Chondrocyte (in vitro differentiated cells): ENCODE data around the gene PRXL2A. TPM values are rescaled to one million over a fixed set of nuclear protein-coding genes. Genes with fewer than 3 reads are reported as not detected.

Source experiments
- DNase-seq: peaks from one replicate; pipeline ENCODE4 v3.0.0; 2021; ENCODE audit warnings: mixed read lengths, low spot score
- H3K27ac Mint-ChIP-seq: one replicate; pipeline ENCODE4 v1.8.0; 2021; ENCODE audit warnings: mild to moderate bottlenecking, moderate library complexity, mixed read lengths; ENCODE audit not compliant: unreplicated experiment
- H3K27me3 Mint-ChIP-seq: 2 replicates; pipeline ENCODE4 v1.8.0; 2021; ENCODE audit warnings: low read depth, mixed read lengths
- H3K36me3 Mint-ChIP-seq: 2 replicates; pipeline ENCODE4 v1.8.0; 2021; ENCODE audit warnings: low read depth, mixed read lengths
- H3K4me1 Mint-ChIP-seq: 2 replicates; pipeline ENCODE4 v1.8.0; 2021; ENCODE audit warnings: low read depth, mild to moderate bottlenecking, mixed read lengths
- H3K4me3 Mint-ChIP-seq: one replicate; pipeline ENCODE4 v1.8.0; 2021; ENCODE audit warnings: mild to moderate bottlenecking, moderate library complexity, mixed read lengths; ENCODE audit not compliant: unreplicated experiment
- H3K9me3 Mint-ChIP-seq: 2 replicates; pipeline ENCODE4 v1.8.0; 2021; ENCODE audit warnings: low read depth, mixed read lengths
- total RNA-seq: library from RNA; stranded (reverse); gene quantifications from 3 replicates; pipeline ENCODE4 v1.2.1, GENCODE V29; 2021
- TF ChIP-seq, protein P1 (sequence below): fragments of 200-600 bp; sonication (generic); IDR thresholded peaks from 2 replicates; pipeline ENCODE4 v1.5.0; 2021; ENCODE audit warnings: antibody characterized with exemption, mild to moderate bottlenecking, moderate library complexity

The PRXL2A gene
- total RNA-seq, 1 donor from 2014 or later: 86.9 TPM

DNA sequence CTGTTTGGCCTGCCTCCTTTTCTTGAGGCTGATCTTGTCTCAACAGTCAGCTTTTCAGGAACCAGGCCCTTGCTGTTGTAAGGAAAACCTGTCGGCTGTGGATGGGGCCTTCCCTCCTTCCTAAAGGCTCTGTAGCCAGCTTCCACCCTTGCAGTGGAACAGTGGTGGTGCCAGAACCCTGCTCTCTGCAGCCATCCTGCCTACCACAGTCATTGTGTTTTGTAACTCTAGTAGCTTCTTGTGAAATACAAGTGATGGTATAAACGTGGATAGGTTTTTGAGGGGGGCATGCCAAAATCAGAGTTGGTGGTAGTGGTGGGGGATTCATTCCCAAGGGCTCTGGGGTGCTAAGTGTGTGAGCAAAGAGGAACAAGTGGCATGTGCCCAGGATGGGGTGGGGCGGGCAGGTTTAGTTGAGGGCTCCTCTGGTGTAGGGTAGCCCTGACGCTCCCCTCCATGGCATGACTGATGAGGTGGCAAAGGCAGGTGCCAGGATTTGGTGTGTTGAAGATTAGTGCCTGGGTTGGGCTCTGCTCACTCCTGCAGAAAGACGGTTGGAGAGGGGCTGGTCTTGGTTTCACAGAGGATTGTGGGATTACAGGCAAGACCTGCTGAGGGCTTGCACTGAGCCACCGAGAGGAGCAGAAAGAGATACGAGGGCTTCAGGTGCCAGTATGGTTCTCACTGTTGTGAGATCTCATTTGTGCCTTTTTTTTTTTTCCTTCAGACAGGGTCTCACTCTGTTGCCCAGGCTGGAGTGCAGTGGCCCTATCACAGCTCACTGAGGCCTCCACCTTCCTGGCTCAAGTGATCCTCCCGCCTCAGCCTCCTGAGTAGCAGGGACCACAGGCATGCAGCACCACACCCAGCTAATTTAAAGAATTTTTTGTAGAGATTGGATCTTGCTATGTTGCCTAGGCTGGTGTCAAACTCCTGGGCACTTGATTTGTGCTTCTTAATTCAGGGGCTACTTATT is 53.1 kb downstream of the PRXL2A start:
- peaks cover 84% of the 10 kb centered on the region for H3K4me1 Mint-ChIP-seq
- TF ChIP-seq, protein P1, sequence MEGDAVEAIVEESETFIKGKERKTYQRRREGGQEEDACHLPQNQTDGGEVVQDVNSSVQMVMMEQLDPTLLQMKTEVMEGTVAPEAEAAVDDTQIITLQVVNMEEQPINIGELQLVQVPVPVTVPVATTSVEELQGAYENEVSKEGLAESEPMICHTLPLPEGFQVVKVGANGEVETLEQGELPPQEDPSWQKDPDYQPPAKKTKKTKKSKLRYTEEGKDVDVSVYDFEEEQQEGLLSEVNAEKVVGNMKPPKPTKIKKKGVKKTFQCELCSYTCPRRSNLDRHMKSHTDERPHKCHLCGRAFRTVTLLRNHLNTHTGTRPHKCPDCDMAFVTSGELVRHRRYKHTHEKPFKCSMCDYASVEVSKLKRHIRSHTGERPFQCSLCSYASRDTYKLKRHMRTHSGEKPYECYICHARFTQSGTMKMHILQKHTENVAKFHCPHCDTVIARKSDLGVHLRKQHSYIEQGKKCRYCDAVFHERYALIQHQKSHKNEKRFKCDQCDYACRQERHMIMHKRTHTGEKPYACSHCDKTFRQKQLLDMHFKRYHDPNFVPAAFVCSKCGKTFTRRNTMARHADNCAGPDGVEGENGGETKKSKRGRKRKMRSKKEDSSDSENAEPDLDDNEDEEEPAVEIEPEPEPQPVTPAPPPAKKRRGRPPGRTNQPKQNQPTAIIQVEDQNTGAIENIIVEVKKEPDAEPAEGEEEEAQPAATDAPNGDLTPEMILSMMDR: no peak

DNA sequence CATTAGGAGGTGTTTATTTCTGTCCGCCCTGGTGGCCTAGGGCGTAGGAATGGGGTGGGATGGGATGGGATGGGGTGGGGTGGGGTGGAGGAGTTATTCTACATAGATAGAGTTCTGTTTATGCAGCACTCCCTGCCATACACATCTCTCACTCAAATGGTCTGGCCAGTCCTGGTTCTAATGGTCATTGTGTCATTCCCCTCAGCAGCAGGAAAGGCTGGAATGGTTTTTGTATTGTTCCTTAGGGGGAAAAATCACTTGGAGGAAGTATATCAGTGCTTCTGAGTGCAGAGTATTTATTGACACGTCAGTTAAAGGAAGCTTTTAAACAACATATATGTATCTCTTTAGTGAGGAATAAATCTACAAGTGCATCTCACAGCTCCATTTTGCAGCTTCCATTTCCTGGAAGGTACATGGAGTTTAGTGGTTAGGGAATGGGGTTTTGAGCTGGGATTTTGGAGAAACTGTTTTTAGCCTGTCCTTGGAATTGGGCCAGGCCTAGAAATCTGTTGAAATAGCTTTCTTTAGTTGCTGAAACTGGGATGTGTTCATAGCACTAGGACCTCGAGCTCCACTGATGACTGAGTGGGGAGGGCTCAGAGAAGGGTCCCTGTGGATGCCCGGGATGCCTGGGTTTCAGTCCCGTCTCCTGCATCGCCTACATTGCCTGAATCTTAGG is 54.1 kb downstream of the PRXL2A start:
- Mint-ChIP-seq H3K36me3 (no peaks in the 10 kb centered on the region), H3K4me1 (peaks cover 84% of the 10 kb centered on the region), H3K27ac (peak overlapping the region; percentile 92), H3K4me3 (peak overlapping the region; percentile 53), H3K27me3 (no peaks in the 10 kb centered on the region), H3K9me3 (no peaks in the 10 kb centered on the region)
- DNase-seq: no peak
- TF ChIP-seq, protein P1: no peak

More for the DNA sequence above, 53.1 kb downstream of the PRXL2A start:
- Mint-ChIP-seq H3K4me3 (no peak overlapping the region), H3K9me3 (no peaks in the 10 kb centered on the region), H3K36me3 (no peaks in the 10 kb centered on the region), H3K27me3 (no peaks in the 10 kb centered on the region), H3K27ac (peak overlapping the region; percentile 92)
- peak; percentile 81 for DNase-seq

DNA sequence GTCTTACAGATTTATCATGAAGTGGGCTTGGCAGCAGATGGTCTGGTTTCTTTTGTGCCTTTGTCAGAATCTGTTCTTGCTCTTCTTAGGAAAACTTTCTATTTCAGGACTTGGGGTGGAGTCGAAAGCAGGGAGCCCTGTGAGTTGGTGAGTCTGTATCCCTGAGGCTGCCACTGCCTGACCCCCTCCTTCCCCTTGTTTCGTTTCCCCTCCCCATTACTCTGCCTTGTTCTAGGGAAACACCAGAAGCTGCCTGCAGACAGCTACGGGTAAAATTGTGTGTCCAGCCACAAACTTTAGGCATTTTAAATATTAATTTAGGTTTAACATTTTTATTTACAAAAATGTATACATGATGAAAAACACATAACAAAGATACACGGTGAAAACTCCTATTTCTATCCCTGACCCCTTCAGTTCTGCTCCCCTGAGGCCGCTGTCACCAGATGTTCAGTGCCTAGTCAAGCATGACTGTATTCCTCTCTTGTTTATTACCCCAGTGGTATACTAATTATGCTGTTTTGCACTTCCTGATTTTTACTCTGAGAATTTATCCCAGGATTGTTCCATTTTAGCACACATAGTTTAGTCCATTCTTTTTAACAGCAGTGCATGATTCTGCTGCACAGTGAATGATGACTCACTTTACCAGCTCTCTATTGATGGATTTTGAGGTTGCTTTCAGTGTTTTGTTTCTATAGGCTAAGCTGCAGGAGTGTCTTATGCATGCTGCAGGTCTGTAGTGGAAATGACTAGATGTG is 54.8 kb downstream of the PRXL2A start:
- Mint-ChIP-seq H3K4me1 (peaks cover 84% of the 10 kb centered on the region), H3K4me3 (peak overlapping the region; percentile 53), H3K9me3 (no peaks in the 10 kb centered on the region), H3K27ac (peak overlapping the region; percentile 92), H3K36me3 (no peaks in the 10 kb centered on the region), H3K27me3 (no peaks in the 10 kb centered on the region)
- TF ChIP-seq, protein P1: no peak
- no peak for DNase-seq

DNA sequence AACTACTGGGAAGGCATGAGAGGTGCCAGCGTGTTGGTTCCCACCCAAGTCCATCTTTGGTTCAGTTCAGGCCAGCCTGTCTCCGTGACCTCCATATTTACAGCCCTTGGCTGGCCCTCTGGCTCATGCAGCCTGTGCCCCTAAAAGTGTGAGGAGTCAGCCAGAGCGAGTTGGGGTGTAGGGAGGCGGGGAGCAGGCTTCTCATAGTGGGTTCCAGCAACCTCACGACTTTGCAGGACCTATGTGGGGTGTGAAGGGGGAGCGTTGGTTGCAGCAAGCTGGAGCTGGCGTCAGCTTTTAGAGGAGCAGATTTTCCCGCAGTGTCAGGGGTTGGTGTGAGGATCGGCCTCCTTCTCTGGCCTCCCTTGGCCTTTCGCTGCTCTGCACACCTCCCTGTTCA is 55.5 kb downstream of the PRXL2A start:
- no peak for DNase-seq
- H3K36me3 Mint-ChIP-seq: no peaks in the 10 kb centered on the region
- H3K9me3 Mint-ChIP-seq: no peaks in the 10 kb centered on the region
- H3K4me3 Mint-ChIP-seq: no peak overlapping the region
- TF ChIP-seq, protein P1: no peak
- H3K27me3 Mint-ChIP-seq: no peaks in the 10 kb centered on the region
- peak overlapping the region; percentile 92 for H3K27ac Mint-ChIP-seq
- H3K4me1 Mint-ChIP-seq: peaks cover 79% of the 10 kb centered on the region
